Suppressor macrophage treated with lipopolysaccharide for 4 hours (primary cell): Measurements from ENCODE around the gene LAMP1.
"Not testable (repeated sequence)": the region's sequence is repeated elsewhere in the genome, so short reads cannot be mapped to it uniquely, and the experiment has no call there.

Source experiments
- DNase-seq: peaks from one replicate; pipeline ENCODE4 v3.0.0-alpha.2; 2020

Gene LAMP1

DNA sequence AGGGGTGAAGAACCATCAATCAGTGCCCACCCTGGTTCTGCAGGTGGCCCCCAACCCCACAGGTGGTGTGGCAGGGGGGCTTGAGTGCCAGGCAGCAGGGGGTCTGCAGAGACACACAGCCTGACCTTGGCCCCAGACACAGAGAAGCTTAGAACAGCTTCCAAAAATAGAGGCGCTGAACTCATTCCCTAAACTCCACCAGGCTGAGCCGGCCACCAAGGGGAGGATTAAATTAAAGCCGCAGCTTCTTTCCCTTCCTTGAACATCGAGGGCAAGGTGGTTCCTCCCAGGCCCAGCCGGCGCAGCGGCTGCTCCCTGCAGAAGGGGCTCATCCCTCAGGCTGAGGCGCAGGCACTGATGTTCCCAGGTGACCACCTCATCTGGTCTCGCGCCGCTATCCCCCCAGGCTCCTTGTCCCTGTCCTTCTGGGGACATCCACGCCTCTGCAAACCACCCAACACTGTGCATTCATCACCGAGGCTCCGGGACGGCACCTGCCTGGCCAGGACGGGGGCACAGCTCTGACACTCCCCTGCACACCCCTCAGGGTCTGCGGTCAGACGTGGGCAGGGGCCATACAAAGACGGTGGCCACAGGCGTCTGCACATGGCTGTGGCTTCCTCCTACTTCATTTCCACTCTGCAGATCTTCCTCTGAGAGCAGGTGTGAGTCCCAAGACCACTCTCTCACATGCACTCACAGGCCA lies 30.9 kb downstream of the LAMP1 start:
- no peak for DNase-seq

DNA sequence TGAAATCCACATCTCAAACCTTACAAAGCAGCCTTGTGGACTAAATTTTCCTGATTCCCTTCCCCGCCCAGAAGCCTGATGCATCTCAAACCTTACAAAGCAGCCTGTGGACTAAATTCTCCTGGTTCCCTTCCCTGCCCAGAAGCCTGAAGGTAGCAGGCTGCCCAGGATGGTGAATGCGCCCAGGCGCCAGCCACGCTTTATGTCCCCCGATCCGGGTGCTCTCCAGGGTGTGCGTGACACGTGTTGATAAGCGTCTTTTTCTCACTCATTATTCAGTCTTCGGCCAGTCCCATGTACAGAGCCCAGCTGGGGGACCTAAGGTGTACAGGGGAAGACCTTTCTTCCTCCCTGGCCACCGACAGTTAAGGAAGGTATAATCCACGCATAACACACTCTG lies 31.8 kb downstream of the LAMP1 start:
- no peak for DNase-seq

DNA sequence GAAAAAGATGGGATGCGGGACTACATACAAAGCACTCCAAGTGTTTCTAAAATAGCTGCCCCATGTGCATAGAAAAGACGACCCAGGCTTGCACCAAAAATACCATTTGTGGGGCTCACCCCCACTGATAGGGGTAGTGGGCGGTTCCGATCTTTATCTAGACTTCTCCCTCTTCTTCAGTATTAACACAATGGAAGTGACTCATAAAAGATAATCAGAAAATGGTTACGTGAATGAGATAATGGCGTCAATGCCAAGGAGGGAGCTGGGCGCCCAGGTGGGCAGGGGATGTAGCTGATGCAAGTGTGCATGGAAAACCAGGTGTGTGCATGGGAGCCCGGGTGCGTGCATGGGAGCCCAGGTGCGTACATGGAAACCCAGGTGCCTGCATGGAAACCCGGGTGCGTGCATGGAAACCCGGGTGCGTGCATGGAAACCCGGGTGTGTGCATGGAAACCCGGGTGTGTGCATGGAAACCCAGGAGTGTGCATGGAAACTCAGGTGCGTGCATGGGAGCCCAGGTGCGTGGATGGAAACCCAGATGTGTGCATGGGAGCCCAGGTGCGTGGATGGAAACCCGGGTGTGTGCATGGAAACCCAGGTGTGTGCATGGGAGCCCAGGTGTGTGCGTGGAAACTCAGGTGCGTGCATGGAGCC lies 32.7 kb downstream of the LAMP1 start:
- DNase-seq = no peak

DNA sequence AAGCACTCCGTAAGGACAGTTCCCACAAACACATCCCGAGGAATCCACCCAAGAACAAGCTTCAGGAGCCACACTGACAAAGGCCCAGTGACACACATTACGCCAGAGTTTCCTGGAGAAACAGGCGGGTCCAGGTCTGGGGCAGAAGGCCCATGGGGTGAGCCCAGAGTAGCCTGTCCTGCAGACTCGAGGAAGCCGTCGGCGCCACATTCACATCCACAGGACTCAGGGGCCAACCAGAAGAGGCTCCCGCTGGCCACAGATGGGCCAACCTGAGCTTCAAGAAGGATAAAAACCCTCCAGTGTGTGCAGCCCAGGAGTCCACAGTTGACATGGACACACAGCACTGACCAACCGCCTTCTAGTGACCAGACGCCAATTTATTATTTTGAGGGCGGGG lies 35.6 kb downstream of the LAMP1 start:
- DNase-seq = no peak

DNA sequence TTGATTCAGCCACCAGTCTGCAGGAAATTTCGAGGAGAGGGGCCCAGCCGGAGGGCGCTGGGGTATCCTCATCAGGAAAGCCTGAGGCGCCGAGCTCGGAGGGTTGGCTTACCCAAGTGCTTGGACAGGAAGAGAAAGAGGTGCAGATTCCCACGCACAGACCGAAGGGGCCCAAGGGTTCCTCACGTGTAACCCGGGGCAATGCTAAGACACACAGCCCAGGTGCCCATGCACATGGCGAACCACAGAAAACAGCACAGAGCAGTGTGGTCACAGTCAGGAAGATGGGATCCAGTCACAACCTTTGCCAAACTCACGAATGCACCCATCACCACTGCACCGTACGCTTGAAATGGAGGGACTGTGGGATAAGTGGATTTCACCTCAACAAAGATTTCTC lies 36.0 kb downstream of the LAMP1 start:
- no peak for DNase-seq

DNA sequence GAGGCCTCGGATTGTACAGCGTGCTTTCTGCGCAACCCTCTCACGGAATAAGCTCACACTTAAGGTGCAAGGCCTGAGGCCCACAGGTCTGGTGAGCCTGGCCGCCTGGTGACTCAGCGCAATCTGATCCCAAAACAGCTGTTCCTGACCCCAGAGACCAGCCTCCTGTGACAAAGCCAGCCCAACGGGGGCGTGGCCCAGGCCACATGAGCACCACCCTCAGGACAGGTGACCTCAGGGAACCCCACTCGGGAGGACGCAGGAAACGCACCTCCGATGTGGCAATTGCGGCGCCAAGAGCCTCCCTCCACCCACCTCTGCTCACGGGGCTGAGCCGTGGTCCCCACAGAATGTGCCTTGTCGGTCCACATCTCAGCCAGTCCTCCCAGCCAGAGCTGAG lies 40.5 kb downstream of the LAMP1 start:
- no peak for DNase-seq

DNA sequence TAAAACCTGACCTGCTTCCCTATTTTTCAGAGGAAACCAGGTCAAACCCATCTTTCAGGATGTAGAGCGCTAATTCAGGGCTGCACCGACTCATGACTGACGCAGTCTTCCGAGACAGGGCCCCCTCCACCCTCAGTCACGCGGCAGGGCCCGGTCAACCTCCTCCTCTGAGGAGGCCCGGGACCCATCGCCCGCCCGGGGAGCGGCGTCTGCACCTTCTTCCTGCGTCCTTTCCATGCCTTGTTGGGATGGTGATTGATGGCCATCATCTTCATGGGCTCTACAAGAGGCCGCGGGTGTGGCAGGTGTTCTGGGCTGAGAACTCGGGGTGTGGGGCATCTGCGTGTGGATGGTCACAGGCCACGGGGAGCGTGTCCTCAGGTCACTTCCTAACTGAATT lies 40.9 kb downstream of the LAMP1 start:
- no peak for DNase-seq

DNA sequence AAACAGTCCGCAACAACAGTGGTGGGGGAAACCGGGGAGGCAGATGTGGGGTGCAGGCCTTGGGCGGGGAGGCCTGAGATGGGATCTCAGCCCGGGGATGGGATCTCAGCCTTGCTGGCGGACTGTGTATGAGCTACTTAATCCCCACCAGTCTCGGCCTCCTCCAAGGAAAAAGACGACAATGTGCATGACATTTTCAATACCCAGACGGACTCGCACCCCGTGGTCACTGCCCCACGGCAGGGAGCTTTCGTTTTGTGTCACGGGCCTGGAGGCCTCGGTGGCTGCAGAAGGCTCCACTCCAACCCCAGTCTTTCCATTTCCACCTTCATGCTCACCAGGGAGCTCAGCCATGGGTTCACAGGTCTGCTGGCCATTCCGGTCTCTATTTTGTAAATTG lies 41.4 kb downstream of the LAMP1 start:
- no peak for DNase-seq

DNA sequence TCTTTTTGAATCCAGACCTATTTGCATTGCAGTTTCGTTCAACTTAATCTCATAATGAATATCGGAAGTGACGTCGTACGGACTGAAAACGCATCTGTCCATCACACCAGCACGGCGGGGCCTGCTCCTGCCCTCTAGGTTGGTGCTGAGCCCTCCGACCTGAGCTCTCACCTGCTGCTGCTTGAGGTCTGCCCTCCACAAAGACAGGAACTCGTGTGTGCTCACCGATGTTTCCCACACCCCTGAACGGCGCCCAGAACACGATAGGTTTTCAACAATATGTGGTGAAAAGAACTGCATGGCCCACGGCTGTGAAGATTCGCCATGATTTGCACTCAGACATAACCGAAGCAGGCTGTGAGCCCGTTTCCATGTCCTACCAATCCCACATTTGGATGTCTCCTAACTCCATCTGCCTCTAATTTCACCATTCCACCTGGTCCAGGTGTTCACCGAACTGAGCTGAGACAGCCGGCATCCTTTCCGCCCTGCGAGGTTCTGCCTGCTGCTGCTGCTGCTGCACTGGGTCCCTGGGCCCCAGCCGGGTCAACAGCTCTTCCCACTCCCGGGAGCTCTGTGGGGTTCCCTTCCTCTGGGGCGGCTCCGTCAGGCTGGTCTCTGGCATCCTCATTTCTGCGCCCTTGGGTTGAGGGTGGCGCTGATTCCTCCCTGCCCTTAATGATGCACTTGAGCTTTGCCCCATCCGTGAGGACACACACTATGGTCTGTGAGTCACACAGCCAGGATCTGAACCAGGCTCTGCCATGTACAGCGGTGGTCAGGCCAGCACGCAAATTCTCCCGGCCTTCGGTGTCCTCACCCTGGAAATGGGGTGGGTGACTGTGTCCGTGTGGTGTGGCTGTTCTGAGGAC lies 46.0 kb downstream of the LAMP1 start:
- no peak for DNase-seq

DNA sequence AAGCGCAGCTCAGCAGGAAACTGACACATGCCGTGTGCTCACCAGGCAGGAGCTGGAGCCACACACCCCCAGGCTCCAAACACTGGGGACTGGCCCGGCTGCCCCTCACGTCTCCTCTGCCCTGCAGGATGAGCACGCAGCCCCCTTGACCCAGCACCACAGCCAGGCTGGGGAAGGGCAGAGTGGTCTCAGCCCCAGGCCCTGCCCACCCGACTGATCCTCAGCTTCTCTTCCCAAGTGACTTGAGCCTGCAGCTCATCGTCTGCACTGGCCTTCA lies 46.6 kb downstream of the LAMP1 start:
- DNase-seq = no peak

DNA sequence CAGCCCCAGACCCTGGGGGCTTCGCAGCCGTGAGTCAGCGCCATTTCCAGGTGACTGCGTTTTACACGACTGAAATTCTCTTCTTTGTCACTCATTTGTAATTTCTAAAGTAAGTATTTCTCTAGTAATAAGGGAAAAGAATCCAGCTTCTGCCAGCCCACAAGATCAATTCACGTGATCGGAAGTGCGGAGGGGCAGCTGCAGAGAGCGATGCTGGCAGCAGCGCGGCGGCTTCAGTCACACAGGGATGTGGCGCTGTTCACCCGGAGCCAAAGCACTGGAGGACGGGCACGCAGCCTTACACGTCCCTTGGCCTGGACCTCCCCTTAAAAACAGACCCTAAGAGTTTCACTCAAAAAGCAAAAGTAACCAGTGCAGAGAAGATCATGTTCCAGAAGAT lies 48.4 kb downstream of the LAMP1 start:
- no peak for DNase-seq

DNA sequence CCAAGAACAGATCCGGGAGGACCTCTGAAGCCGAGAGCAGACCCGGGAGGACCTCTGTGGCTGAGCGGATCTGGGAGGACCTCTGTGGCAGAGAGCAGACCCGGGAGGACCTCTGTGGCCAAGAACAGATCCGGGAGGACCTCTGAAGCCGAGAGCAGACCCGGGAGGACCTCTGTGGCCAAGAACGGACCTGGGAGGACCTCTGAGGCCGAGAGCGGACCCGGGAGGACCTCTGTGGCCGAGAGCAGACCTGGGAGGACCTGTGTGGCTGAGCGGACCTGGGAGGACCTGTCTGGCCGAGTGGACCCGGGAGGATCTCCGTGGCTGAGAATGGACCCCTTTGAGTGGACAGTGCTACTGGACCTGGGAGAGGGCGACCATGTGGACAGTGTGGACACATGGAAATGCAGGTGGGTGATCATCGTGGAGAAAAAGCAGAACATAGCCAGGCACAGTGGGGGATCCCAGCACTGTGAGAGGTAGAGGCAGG lies 50.7 kb downstream of the LAMP1 start:
- not testable (repeated sequence) for DNase-seq

DNA sequence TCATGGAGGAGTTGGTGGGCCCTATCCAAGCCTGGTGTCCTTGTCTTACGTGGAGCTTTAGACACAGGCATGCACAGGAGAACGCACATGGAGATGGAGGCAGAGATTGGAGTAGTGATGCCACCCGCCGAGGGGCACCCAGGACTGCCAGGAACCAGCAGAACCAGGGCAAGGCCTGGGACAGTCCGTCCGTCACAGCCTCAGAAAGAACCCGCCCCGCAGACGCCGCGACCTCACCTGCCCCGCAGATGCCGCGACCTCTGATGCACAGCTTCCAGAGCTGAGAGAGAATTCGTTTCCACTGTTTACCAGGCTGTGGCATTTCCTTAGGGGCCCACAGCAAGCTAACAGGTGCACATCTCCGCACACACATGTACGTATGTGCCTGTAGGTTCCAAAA lies 51.6 kb downstream of the LAMP1 start:
- no peak for DNase-seq

DNA sequence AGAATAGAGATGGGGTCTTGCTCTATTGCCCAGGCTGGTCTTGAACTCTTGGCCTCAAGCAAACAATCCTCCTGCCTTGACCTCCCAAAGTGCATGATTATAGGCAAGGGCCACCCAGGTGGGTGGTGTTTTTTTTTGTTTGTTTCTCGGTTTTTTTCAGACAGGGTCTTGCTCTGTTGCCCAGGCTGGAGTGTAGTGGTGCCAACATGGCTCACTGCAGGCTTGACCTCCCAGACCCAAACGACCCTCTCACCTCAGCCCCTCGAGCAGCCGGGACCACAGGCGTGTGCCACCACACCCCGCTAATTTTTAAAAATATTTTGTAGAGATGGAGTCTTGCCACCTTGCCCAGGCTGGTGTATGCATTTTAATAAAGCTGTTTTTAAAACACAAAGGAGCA lies 52.0 kb downstream of the LAMP1 start:
- no peak for DNase-seq

DNA sequence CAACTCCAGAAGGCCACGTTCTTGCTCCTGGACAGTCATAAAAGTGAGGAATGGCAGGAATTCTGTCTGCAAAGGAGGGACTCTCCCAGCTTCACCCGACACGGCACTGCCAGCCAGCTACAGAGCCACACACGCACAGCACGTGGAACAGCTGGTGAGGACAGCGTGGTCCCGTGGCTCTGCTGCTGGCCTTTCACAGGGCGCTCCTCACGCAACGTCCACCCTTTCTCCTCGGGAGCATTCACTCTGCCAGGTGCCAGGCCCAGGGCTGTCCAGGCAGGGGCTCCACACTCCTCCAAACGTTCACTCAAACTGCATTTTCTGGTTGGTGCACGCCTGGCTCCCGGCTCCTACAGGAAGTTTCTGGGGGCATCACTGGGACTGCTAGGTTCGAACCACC lies 52.5 kb downstream of the LAMP1 start:
- DNase-seq = no peak

DNA sequence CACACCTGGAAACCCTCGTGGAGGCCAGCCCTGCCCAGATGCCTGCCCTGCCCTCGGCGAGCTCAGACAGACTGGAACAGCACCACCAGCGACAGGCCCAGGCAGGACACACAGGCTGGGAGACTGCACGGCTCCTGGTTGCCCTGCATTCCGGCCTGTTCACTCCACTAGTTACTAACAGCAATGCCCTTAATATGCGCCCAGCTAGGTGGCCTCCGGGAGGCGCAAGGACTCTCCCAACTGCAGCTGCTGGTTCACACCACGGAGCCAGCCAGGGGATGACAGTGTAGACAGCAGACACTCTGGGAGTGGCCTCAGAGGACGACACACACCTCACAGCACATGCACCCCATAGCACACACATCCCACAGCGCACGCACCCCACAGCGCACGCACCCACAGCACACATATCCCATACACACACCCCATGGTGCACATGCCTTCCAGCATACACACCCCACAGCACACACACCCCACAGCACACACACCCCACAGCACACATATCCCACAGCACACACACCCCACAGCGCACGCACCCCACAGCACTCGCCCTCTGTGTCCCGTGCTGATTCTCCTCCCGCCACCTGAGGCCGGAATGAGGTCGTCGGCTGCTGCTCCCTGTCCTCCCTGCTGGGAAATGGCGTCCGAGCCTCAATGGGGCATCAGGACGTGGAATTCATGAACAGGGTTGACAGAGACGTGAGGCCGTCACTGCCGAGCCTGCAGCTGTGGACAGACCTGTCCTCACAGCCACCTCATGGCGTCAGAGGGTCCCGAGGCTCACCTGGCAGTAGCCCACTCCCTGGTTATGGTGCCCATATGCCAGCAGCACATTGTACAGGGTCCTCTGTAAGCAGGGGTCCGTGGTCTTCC lies 53.3 kb downstream of the LAMP1 start:
- no peak for DNase-seq

DNA sequence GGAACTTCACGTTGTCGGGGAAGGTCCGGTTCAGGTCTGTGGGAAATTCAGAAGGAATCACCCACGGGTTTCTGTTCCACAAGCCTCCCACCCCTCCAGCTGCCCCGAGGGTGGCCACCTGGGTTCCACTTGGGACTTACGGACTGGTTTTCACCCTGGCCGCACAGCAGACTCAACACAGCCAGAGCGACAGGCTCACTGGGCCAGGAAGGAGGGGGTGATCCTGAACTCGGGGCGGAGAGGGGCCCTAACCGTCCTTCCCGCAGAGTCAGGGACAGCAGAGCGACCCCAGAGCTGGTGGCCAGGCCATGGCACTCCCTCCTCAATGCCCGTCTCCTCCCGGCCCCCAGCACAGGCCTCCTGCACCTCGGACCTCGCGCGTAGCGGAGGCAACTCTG lies 53.9 kb downstream of the LAMP1 start:
- no peak for DNase-seq

DNA sequence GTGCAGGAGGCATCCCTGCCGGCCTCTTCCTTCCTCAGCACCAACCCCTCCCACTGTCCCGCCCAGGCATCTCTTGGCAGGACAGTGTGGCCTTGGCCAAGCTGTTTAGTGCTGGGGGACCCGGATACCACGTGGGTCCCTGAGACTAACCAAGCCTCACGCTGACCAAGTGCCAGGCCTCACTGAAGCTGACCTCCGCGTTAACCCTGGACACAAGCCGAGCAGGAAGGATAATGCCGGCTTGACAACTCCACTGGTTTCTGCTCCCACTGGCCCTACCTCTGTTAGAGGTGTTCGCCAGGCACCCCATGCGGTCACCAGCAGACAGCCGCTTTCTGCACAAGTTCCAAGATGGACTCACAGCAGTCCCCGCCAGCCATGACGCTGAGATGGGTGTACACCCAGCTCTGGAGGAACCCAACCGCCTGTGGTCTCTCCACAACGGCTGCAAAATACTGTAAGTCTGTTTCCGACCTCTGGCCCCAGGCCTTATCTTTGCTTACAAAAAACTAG lies 54.5 kb downstream of the LAMP1 start:
- DNase-seq = no peak

DNA sequence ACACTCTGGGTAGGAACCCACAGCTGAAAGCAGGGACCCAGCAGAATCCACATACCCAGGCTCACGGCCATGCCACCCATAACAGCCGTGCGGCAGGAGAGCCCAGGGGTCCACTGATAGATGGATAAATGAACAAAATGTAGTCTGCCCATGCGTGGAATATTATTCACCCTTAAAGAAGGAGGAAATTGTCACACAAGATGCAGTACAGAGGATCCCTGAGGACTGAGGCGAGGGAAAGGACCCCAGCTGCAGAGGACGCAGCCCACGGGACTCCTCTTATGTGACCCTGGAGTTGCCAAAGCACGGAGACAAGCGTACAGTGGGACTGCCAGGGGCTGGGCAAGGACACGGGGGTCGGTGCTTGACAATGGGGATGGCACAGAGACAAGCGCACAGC lies 56.2 kb downstream of the LAMP1 start:
- no peak for DNase-seq

DNA sequence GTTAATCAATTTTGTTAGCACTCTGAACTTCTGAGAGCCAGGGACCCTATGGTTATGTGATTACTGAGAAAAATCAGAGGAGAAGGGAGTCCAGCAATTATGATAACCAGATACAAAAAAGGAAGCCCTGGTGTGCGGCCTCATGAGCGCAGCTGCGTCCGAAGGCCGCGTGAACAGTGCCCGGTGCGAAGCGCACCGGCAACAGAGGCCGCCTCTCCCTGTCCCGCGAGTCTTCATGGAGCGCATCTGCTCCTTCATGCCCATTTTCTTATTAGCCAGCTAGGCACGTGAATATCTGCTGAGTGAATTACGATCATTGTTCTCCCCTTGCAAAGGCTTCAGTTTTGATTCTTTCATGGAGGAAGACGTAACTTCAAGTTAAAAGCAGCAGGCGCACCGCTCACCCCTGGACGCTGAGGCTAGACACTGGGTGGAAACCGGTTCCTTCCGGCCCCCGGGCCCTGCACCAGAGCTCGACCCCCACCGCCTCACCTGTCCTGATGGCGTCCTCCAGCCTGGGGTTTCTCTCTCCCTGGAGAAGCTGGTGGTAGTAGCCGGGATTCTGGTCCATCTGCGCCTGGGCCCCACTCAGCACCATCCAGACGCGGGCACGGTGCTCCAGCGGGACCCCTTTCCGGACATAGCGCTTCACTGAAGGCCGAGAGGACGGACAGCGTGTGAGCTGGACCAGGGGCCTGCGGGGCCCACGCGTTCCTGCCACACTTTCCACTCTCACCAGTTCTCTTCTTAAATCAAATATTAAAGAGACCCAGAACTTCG lies 58.0 kb downstream of the LAMP1 start:
- no peak for DNase-seq

DNA sequence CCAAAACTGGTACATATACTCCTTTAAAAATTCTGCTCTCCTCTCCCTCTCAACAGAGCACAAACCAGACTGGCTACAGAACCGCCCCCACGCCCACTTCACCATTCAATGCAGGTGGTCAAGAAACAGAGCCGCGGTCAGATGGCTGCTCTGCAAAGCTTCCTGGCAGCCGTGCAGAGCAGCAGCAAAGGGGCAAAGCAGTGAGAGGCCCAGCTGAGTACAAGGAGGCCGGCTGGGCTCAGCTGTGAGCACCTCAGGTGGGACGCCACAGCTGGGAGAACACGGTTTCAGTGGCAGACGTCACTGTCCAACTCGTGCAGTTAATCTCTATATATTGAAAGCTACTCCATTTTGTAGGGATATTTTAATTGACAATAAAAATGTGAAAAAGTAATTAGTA lies 58.6 kb downstream of the LAMP1 start:
- no peak for DNase-seq

DNA sequence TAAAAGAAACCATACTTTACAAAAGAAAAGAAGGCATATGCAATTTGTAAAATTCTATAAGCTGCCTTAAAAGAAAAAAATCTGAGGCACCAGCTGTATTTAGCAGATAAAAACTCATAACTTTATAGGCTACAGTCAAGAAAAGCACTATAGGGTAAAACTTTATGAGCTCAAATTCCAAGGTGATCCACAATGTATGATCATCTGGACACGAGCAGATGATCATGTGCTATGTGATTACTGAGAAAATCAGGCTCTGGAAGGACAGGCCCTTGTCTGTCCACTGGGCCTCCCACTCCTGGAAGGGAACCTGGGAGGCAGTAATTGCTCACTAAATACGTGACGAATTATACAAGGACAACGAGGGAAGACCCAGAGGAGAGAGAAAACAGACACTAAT lies 59.6 kb downstream of the LAMP1 start:
- no peak for DNase-seq
